Fibroblast of lung (primary cell): ENCODE data around the gene IKBKG.

ENCODE experiments used
- CTCF ChIP-seq, 2 donors: IDR thresholded peaks in 1 of 2; conservative IDR thresholded peaks in 1 of 2; 1 replicate in 1 of 2; 2 replicates in 1 of 2; pipeline ENCODE4 v1.5.1; 2011 to 2012; ENCODE audit warnings: low read length in 2 of 2, control low read depth in 1 of 2, inconsistent platforms in 1 of 2, low read depth in 1 of 2, mild to moderate bottlenecking in 1 of 2
- EZH2 ChIP-seq: IDR thresholded peaks from 2 replicates; pipeline ENCODE4 v1.5.1; 2012; ENCODE audit warnings: low read length, control low read depth, mild to moderate bottlenecking; ENCODE audit errors: missing control alignments

GRCh38 chrX:154541896-154542722, 5.3 kb upstream of the IKBKG start:
- TF ChIP-seq EZH2 = no peak
- no peak for TF ChIP-seq CTCF (conservative IDR thresholded peaks at IDR 0.05 in 1 of 2, IDR thresholded peaks at IDR 0.05 in 1 of 2; ENCODE audit: low read depth in 1 of 2, low read length in 2 of 2)
